Gastrocnemius medialis (tissue), 4 donors: Measurements from ENCODE around the gene EREG. TPM values are rescaled to one million over a fixed set of nuclear protein-coding genes. Genes with fewer than 3 reads are reported as not detected.

Source experiments
- ATAC-seq, 2 donors: fragments of 150-250 bp; one replicate each; pipeline ENCODE4 v1.9.1; 2016
- DNase-seq, 2 donors: peaks; one replicate each; pipeline ENCODE4 v3.0.0-alpha.2; 2019
- H3K27ac ChIP-seq, 4 donors: fragments of 200-600 bp; sonication (generic); 1 replicate in 1 of 4; 2 replicates in 3 of 4; pipeline ENCODE4 v1.5.1; 2016 to 2018; ENCODE audit warnings: mild to moderate bottlenecking in 2 of 4, moderate library complexity in 1 of 4
- H3K27me3 ChIP-seq, 3 donors: fragments of 200-600 bp; sonication (generic) in 2 of 3; 1 replicate in 1 of 3; 2 replicates in 2 of 3; pipeline versions ENCODE4 v1.5.1 to v1.6.0; 2016 to 2019; ENCODE audit warnings: mild to moderate bottlenecking in 1 of 3, moderate library complexity in 1 of 3
- H3K36me3 ChIP-seq, 2 donors: fragments of 200-600 bp; sonication (generic) in 1 of 2; one replicate each; pipeline ENCODE4 v1.5.1; 2017 to 2018
- H3K4me1 ChIP-seq, 2 donors: fragments of 200-600 bp; sonication (generic) in 1 of 2; one replicate each; pipeline ENCODE4 v1.5.1; 2016 to 2017; ENCODE audit warnings: mild to moderate bottlenecking in 2 of 2
- H3K4me3 ChIP-seq, 4 donors: fragments of 200-600 bp; sonication (generic) in 3 of 4; 1 replicate in 1 of 4; 2 replicates in 3 of 4; pipeline ENCODE4 v1.5.1; 2016 to 2019; ENCODE audit warnings: mild to moderate bottlenecking in 2 of 4
- H3K9me3 ChIP-seq, 3 donors: fragments of 200-600 bp; sonication (generic) in 2 of 3; 1 replicate in 1 of 3; 2 replicates in 2 of 3; pipeline ENCODE4 v1.5.1; 2016 to 2019
- POLR2A ChIP-seq, 2 donors: fragments of 450-650 bp; IDR thresholded peaks; one replicate each; pipeline ENCODE4 v1.6.1; 2017; ENCODE audit warnings: antibody characterized with exemption in 2 of 2, mild to moderate bottlenecking in 2 of 2, moderate library complexity in 2 of 2
- in situ Hi-C, 4 donors: fragments of 200-750 bp; cut with MboI; loops; one replicate each; pipeline versions ENCODE4 v1.15.0 to v1.8.0; 2017; ENCODE audit warnings: low sequenced_read_pairs in 4 of 4
- intact Hi-C: fragments of 100-400 bp; cut with DNase I; formaldehyde crosslinking; loops from one replicate; pipeline ENCODE4 v1.15.1; 2023; ENCODE audit warnings: low total_unique reads
- total RNA-seq, 4 donors: library from RNA; depleted of rRNA; stranded (reverse); fragments of >200 nt; gene quantifications; one replicate each; pipeline versions ENCODE4 v1.1.0 to v1.2.3, GENCODE V29; 2016
- TF ChIP-seq, protein P1 (sequence below), 5 experiments: fragments of 450-650 bp in 3 of 5; fragments of 200-600 bp in 2 of 5; sonication (generic) in 2 of 5; IDR thresholded peaks in 4 of 5; conservative IDR thresholded peaks in 1 of 5; 1 replicate in 4 of 5; 2 replicates in 1 of 5; pipeline ENCODE4 v1.5.1; 2016 to 2019; ENCODE audit warnings: antibody characterized with exemption in 5 of 5, mild to moderate bottlenecking in 3 of 5, moderate library complexity in 3 of 5

Gene EREG
- total RNA-seq, 4 donors from 2014 or later = 0.07 to 0.84 TPM; not detected in 2

DNA sequence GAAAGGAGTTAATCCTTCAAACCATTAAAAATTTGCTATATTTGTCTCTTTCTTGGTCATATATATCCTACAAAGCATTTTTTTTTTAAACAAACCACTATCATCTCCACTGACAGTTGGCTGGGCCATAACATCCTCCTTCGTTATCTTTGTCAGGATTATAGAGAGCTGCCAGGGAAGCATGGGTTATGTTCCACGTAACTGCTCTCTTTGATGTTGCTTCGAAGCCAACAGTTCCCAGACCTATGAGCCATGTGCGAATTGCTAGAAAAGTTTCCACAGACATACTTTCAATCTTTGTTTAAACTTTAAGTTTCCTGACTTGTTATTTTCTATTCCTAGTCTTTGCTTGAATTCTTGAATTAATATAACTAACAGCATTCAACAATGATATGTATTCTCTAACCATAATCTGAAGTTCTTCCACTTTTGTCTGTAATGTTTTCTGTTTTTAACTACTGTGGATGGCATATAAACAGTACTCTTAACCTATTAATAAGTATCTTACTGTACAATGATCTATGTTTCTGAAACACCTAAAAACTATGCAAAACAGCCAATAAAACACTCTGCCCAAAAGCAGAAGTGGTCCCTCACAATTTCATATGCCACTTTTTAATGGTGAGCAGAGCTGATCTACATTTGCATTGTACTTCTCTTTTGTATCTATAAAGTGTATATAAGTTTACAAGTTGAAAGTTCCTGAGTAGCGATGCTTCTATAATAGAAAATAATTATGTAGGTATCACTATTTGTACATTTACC lies 37.9 kb downstream of the EREG start:
- ATAC-seq = no peak

GRCh38 chr4:74407891-74408290 lies 42.9 kb downstream of the EREG start:
- ATAC-seq (no peak), DNase-seq (no peak)
- Histone ChIP-seq H3K36me3 (no peaks in the 10 kb centered on the region), H3K27me3 (no peaks in the 10 kb centered on the region), H3K4me1 (no peaks in the 10 kb centered on the region), H3K4me3 (no peak overlapping the region), H3K27ac (no peak overlapping the region), H3K9me3 (no peaks in the 10 kb centered on the region)
- no peak for TF ChIP-seq POLR2A (IDR thresholded peaks at IDR 0.05)
- TF ChIP-seq, protein P1, sequence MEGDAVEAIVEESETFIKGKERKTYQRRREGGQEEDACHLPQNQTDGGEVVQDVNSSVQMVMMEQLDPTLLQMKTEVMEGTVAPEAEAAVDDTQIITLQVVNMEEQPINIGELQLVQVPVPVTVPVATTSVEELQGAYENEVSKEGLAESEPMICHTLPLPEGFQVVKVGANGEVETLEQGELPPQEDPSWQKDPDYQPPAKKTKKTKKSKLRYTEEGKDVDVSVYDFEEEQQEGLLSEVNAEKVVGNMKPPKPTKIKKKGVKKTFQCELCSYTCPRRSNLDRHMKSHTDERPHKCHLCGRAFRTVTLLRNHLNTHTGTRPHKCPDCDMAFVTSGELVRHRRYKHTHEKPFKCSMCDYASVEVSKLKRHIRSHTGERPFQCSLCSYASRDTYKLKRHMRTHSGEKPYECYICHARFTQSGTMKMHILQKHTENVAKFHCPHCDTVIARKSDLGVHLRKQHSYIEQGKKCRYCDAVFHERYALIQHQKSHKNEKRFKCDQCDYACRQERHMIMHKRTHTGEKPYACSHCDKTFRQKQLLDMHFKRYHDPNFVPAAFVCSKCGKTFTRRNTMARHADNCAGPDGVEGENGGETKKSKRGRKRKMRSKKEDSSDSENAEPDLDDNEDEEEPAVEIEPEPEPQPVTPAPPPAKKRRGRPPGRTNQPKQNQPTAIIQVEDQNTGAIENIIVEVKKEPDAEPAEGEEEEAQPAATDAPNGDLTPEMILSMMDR (IDR thresholded peaks at IDR 0.05 in 4 of 5, conservative IDR thresholded peaks at IDR 0.05 in 1 of 5) = no peak
- in situ Hi-C loops = no loop called here
- intact Hi-C loops = no loop called here

More for the DNA sequence above, 37.9 kb downstream of the EREG start:
- Histone ChIP-seq H3K4me1 (no peaks in the 10 kb centered on the region), H3K4me3 (no peak overlapping the region), H3K36me3 (no peaks in the 10 kb centered on the region), H3K9me3 (no peaks in the 10 kb centered on the region), H3K27ac (no peak overlapping the region), H3K27me3 (no peaks in the 10 kb centered on the region)
- no peak for DNase-seq
- intact Hi-C loops (no loop called here), in situ Hi-C loops (no loop called here)
- TF ChIP-seq POLR2A (IDR thresholded peaks at IDR 0.05) = no peak
- TF ChIP-seq, protein P1 (IDR thresholded peaks at IDR 0.05 in 4 of 5, conservative IDR thresholded peaks at IDR 0.05 in 1 of 5) = no peak

GRCh38 chr4:74408639-74409038 lies 43.7 kb downstream of the EREG start:
- intact Hi-C loops = no loop called here
- Histone ChIP-seq H3K9me3 (no peaks in the 10 kb centered on the region), H3K4me3 (no peak overlapping the region), H3K36me3 (no peaks in the 10 kb centered on the region), H3K4me1 (no peaks in the 10 kb centered on the region), H3K27me3 (no peaks in the 10 kb centered on the region), H3K27ac (no peak overlapping the region)
- in situ Hi-C loops = no loop called here
- ATAC-seq = no peak
- TF ChIP-seq POLR2A (IDR thresholded peaks at IDR 0.05) = no peak
- TF ChIP-seq, protein P1 (IDR thresholded peaks at IDR 0.05 in 4 of 5, conservative IDR thresholded peaks at IDR 0.05 in 1 of 5) = no peak
- DNase-seq = no peak

GRCh38 chr4:74410272-74410671 lies 45.3 kb downstream of the EREG start:
- intact Hi-C loops (no loop called here), in situ Hi-C loops (no loop called here)
- H3K27ac ChIP-seq = no peak overlapping the region
- no peak for ATAC-seq
- DNase-seq = no peak
- no peak overlapping the region for H3K4me3 ChIP-seq
- TF ChIP-seq POLR2A (IDR thresholded peaks at IDR 0.05) = no peak
- TF ChIP-seq, protein P1 (IDR thresholded peaks at IDR 0.05 in 4 of 5, conservative IDR thresholded peaks at IDR 0.05 in 1 of 5) = no peak
- H3K27me3 ChIP-seq = no peaks in the 10 kb centered on the region
- no peaks in the 10 kb centered on the region for H3K4me1 ChIP-seq
- no peaks in the 10 kb centered on the region for H3K36me3 ChIP-seq
- H3K9me3 ChIP-seq = no peaks in the 10 kb centered on the region
